ENCODE measurements around the gene FCHSD2.

GRCh38 chr11:72808331-72808798 lies 333.8 kb downstream of the FCHSD2 start:
- TF ChIP-seq, protein P1, sequence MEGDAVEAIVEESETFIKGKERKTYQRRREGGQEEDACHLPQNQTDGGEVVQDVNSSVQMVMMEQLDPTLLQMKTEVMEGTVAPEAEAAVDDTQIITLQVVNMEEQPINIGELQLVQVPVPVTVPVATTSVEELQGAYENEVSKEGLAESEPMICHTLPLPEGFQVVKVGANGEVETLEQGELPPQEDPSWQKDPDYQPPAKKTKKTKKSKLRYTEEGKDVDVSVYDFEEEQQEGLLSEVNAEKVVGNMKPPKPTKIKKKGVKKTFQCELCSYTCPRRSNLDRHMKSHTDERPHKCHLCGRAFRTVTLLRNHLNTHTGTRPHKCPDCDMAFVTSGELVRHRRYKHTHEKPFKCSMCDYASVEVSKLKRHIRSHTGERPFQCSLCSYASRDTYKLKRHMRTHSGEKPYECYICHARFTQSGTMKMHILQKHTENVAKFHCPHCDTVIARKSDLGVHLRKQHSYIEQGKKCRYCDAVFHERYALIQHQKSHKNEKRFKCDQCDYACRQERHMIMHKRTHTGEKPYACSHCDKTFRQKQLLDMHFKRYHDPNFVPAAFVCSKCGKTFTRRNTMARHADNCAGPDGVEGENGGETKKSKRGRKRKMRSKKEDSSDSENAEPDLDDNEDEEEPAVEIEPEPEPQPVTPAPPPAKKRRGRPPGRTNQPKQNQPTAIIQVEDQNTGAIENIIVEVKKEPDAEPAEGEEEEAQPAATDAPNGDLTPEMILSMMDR (IDR thresholded peaks at IDR 0.05) = no peak
- TF ChIP-seq POLR2A (IDR thresholded peaks at IDR 0.05) = no peak
